ENCODE results near the gene SNRNP200. TPM values are rescaled to one million over a fixed set of nuclear protein-coding genes. Genes with fewer than 3 reads are reported as not detected.

The SNRNP200 gene
- polyA plus RNA-seq, 1 donor (not counting 4 experiments of a cell fraction or from before 2014, with no cell fraction given), result 78.4 TPM

GRCh38 chr2:96347395-96347794 lies 42.0 kb upstream of the SNRNP200 start:
- Histone ChIP-seq H3K36me3 (ENCODE audit: control insufficient read depth in 2 of 2, extremely low read depth in 1 of 2, insufficient read depth in 2 of 2, low read length in 2 of 2) (peaks cover 0 to 29% of the 10 kb centered on the region in 2 experiments), H3K4me1 (ENCODE audit: control insufficient read depth, extremely low read depth, insufficient read depth, low read length) (no peaks in the 10 kb centered on the region), H3K9me1 (ENCODE audit: control insufficient read depth, extremely low read depth, insufficient read depth, low read length) (no peaks in the 10 kb centered on the region), H3K9ac (ENCODE audit: control insufficient read depth, extremely low read depth, insufficient read depth, low read length) (no peak overlapping the region), H3K79me2 (ENCODE audit: control insufficient read depth, insufficient read depth, low read length) (peaks cover under 1% of the 10 kb centered on the region), H3K4me2 (ENCODE audit: control insufficient read depth, extremely low read depth, insufficient read depth, low read depth, low read length) (no peak overlapping the region), H2AFZ (ENCODE audit: control insufficient read depth, low read length) (no peak overlapping the region), H3K27me3 (ENCODE audit: control insufficient read depth, extremely low read depth, insufficient read depth, low read length) (no peaks in the 10 kb centered on the region), H3K27ac (ENCODE audit: control insufficient read depth, insufficient read depth, low read length) (no peak overlapping the region), H4K20me1 (ENCODE audit: control insufficient read depth, extremely low read depth, insufficient read depth, low read length) (no peaks in the 10 kb centered on the region), H3K9me3 (ENCODE audit: control insufficient read depth, low read depth, low read length) (no peaks in the 10 kb centered on the region), H3K4me3 (ENCODE audit: control insufficient read depth in 2 of 3, extremely low read depth in 1 of 3, insufficient read depth in 2 of 3, low read depth in 1 of 3, low read length in 3 of 3) (no peak overlapping the region)
- no peak for FAIRE-seq
- TF ChIP-seq CTCF (optimal IDR thresholded peaks at IDR 0.05 in 1 of 3, IDR thresholded peaks at IDR 0.05 in 1 of 3, conservative IDR thresholded peaks at IDR 0.05 in 1 of 3; ENCODE audit: extremely low read depth in 1 of 3, insufficient read depth in 2 of 3, low read length in 3 of 3) (no peak), EZH2 (IDR thresholded peaks at IDR 0.05; ENCODE audit: low read length) (no peak)
- dilution Hi-C loops (cut with MboI; ENCODE audit: extremely low pct_ligation_motif_present, low sequenced_read_pairs), result no loop called here
- no peak for DNase-seq (ENCODE audit: low read depth, low spot score)

- H3K36me3 ChIP-seq (ENCODE audit: control insufficient read depth in 2 of 2, extremely low read depth in 1 of 2, insufficient read depth in 2 of 2, low read length in 2 of 2), result peaks cover 0 to 30% of the 10 kb centered on the region in 2 experiments
- dilution Hi-C loops (cut with MboI; ENCODE audit: extremely low pct_ligation_motif_present, low sequenced_read_pairs), result no loop called here
- H3K4me1 ChIP-seq (ENCODE audit: control insufficient read depth, extremely low read depth, insufficient read depth, low read length), result no peaks in the 10 kb centered on the region
- H4K20me1 ChIP-seq (ENCODE audit: control insufficient read depth, extremely low read depth, insufficient read depth, low read length), result no peaks in the 10 kb centered on the region
- H3K4me3 ChIP-seq (ENCODE audit: control insufficient read depth in 2 of 3, extremely low read depth in 1 of 3, insufficient read depth in 2 of 3, low read depth in 1 of 3, low read length in 3 of 3), result no peak overlapping the region
- no peak overlapping the region for H2AFZ ChIP-seq (ENCODE audit: control insufficient read depth, low read length)
- no peak overlapping the region for H3K27ac ChIP-seq (ENCODE audit: control insufficient read depth, insufficient read depth, low read length)
- no peak overlapping the region for H3K9ac ChIP-seq (ENCODE audit: control insufficient read depth, extremely low read depth, insufficient read depth, low read length)
- H3K9me3 ChIP-seq (ENCODE audit: control insufficient read depth, low read depth, low read length), result no peaks in the 10 kb centered on the region
- H3K4me2 ChIP-seq (ENCODE audit: control insufficient read depth, extremely low read depth, insufficient read depth, low read depth, low read length), result no peak overlapping the region
- TF ChIP-seq CTCF (optimal IDR thresholded peaks at IDR 0.05 in 1 of 3, IDR thresholded peaks at IDR 0.05 in 1 of 3, conservative IDR thresholded peaks at IDR 0.05 in 1 of 3; ENCODE audit: extremely low read depth in 1 of 3, insufficient read depth in 2 of 3, low read length in 3 of 3) (no peak), EZH2 (IDR thresholded peaks at IDR 0.05; ENCODE audit: low read length) (no peak)
- no peaks in the 10 kb centered on the region for H3K9me1 ChIP-seq (ENCODE audit: control insufficient read depth, extremely low read depth, insufficient read depth, low read length)
- peaks cover 11% of the 10 kb centered on the region for H3K79me2 ChIP-seq (ENCODE audit: control insufficient read depth, insufficient read depth, low read length)
- H3K27me3 ChIP-seq (ENCODE audit: control insufficient read depth, extremely low read depth, insufficient read depth, low read length), result no peaks in the 10 kb centered on the region
- DNase-seq (ENCODE audit: low read depth, low spot score), result no peak
- no peak for FAIRE-seq
Observed at GRCh38 chr2:96345868-96346462, 40.6 kb upstream of the SNRNP200 start.
